ENCODE measurements around the gene NISCH. TPM values are rescaled to one million over a fixed set of nuclear protein-coding genes. Genes with fewer than 3 reads are reported as not detected.

The NISCH gene
- total RNA-seq, 1 donor from 2014 or later, result 43.3 TPM

GRCh38 chr3:52428151-52429005 lies 27.0 kb upstream of the NISCH start:
- no peaks in the 10 kb centered on the region for H3K27me3 ChIP-seq (ENCODE audit: control insufficient read depth in 3 of 3, insufficient read depth in 3 of 3, low read length in 3 of 3)
- no peaks in the 10 kb centered on the region for H3K9me3 ChIP-seq (ENCODE audit: control insufficient read depth in 3 of 3, low read length in 3 of 3)
- H3K4me3 ChIP-seq (ENCODE audit: low read length in 3 of 3), result no peak overlapping the region
- no peaks in the 10 kb centered on the region for H3K36me3 ChIP-seq (ENCODE audit: control insufficient read depth in 3 of 3, insufficient read depth in 3 of 3, low read length in 3 of 3)
- no peak overlapping the region for H3K9ac ChIP-seq (ENCODE audit: low read depth in 1 of 3, low read length in 3 of 3)
- H3K4me1 ChIP-seq (ENCODE audit: control insufficient read depth in 3 of 3, insufficient read depth in 3 of 3, low read length in 3 of 3), result peaks cover 17 to 32% (median 24%) of the 10 kb centered on the region in 3 donors
- H3K27ac ChIP-seq (ENCODE audit: low read depth, low read length), result peak overlapping the region; percentile 4

- Histone ChIP-seq H3K9me3 (ENCODE audit: control insufficient read depth in 3 of 3, low read length in 3 of 3) (no peaks in the 10 kb centered on the region), H3K4me1 (ENCODE audit: control insufficient read depth in 3 of 3, insufficient read depth in 3 of 3, low read length in 3 of 3) (peaks cover 21 to 38% (median 28%) of the 10 kb centered on the region in 3 donors), H3K36me3 (ENCODE audit: control insufficient read depth in 3 of 3, insufficient read depth in 3 of 3, low read length in 3 of 3) (no peaks in the 10 kb centered on the region), H3K4me3 (ENCODE audit: low read length in 3 of 3) (no peak overlapping the region), H3K27ac (ENCODE audit: low read depth, low read length) (peak overlapping the region; percentile 4), H3K27me3 (ENCODE audit: control insufficient read depth in 3 of 3, insufficient read depth in 3 of 3, low read length in 3 of 3) (no peaks in the 10 kb centered on the region), H3K9ac (ENCODE audit: low read depth in 1 of 3, low read length in 3 of 3) (no peak overlapping the region)
Observed at GRCh38 chr3:52429031-52429430, 26.4 kb upstream of the NISCH start.

GRCh38 chr3:52429779-52430415 lies 25.5 kb upstream of the NISCH start:
- no peaks in the 10 kb centered on the region for H3K9me3 ChIP-seq (ENCODE audit: control insufficient read depth in 3 of 3, low read length in 3 of 3)
- peaks cover 21 to 39% (median 28%) of the 10 kb centered on the region in 3 donors for H3K4me1 ChIP-seq (ENCODE audit: control insufficient read depth in 3 of 3, insufficient read depth in 3 of 3, low read length in 3 of 3)
- no peaks in the 10 kb centered on the region for H3K27me3 ChIP-seq (ENCODE audit: control insufficient read depth in 3 of 3, insufficient read depth in 3 of 3, low read length in 3 of 3)
- H3K27ac ChIP-seq (ENCODE audit: low read depth, low read length), result no peak overlapping the region
- H3K36me3 ChIP-seq (ENCODE audit: control insufficient read depth in 3 of 3, insufficient read depth in 3 of 3, low read length in 3 of 3), result no peaks in the 10 kb centered on the region
- peak overlapping the region in 1 of 3 donors; percentile 32 for H3K9ac ChIP-seq (ENCODE audit: low read depth in 1 of 3, low read length in 3 of 3)
- no peak overlapping the region for H3K4me3 ChIP-seq (ENCODE audit: low read length in 3 of 3)

- H3K27ac ChIP-seq (ENCODE audit: low read depth, low read length), result no peak overlapping the region
Observed at GRCh38 chr3:52430416-52430810, 25.0 kb upstream of the NISCH start.

GRCh38 chr3:52431459-52432223 lies 23.8 kb upstream of the NISCH start:
- no peaks in the 10 kb centered on the region for H3K27me3 ChIP-seq (ENCODE audit: control insufficient read depth in 3 of 3, insufficient read depth in 3 of 3, low read length in 3 of 3)
- H3K36me3 ChIP-seq (ENCODE audit: control insufficient read depth in 3 of 3, insufficient read depth in 3 of 3, low read length in 3 of 3), result no peaks in the 10 kb centered on the region
- H3K4me1 ChIP-seq (ENCODE audit: control insufficient read depth in 3 of 3, insufficient read depth in 3 of 3, low read length in 3 of 3), result peaks cover 21 to 41% (median 28%) of the 10 kb centered on the region in 3 donors
- H3K27ac ChIP-seq (ENCODE audit: low read depth, low read length), result peak overlapping the region; percentile 25
- H3K9me3 ChIP-seq (ENCODE audit: control insufficient read depth in 3 of 3, low read length in 3 of 3), result no peaks in the 10 kb centered on the region
- no peak overlapping the region for H3K9ac ChIP-seq (ENCODE audit: low read depth in 1 of 3, low read length in 3 of 3)
- H3K4me3 ChIP-seq (ENCODE audit: low read length in 3 of 3), result no peak overlapping the region

More at GRCh38 chr3:52430416-52430810, 25.0 kb upstream of the NISCH start:
- Histone ChIP-seq H3K36me3 (ENCODE audit: control insufficient read depth in 3 of 3, insufficient read depth in 3 of 3, low read length in 3 of 3) (no peaks in the 10 kb centered on the region), H3K4me1 (ENCODE audit: control insufficient read depth in 3 of 3, insufficient read depth in 3 of 3, low read length in 3 of 3) (peaks cover 21 to 39% (median 28%) of the 10 kb centered on the region in 3 donors), H3K27me3 (ENCODE audit: control insufficient read depth in 3 of 3, insufficient read depth in 3 of 3, low read length in 3 of 3) (no peaks in the 10 kb centered on the region), H3K9me3 (ENCODE audit: control insufficient read depth in 3 of 3, low read length in 3 of 3) (no peaks in the 10 kb centered on the region), H3K9ac (ENCODE audit: low read depth in 1 of 3, low read length in 3 of 3) (peak overlapping the region in 1 of 3 donors; percentile 32), H3K4me3 (ENCODE audit: low read length in 3 of 3) (no peak overlapping the region)

GRCh38 chr3:52432225-52432624 lies 23.2 kb upstream of the NISCH start:
- no peaks in the 10 kb centered on the region for H3K36me3 ChIP-seq (ENCODE audit: control insufficient read depth in 3 of 3, insufficient read depth in 3 of 3, low read length in 3 of 3)
- H3K27ac ChIP-seq (ENCODE audit: low read depth, low read length), result peak overlapping the region; percentile 19
- H3K4me3 ChIP-seq (ENCODE audit: low read length in 3 of 3), result no peak overlapping the region
- peak overlapping the region in 1 of 3 donors; percentile 33 for H3K9ac ChIP-seq (ENCODE audit: low read depth in 1 of 3, low read length in 3 of 3)
- H3K4me1 ChIP-seq (ENCODE audit: control insufficient read depth in 3 of 3, insufficient read depth in 3 of 3, low read length in 3 of 3), result peaks cover 21 to 45% (median 28%) of the 10 kb centered on the region in 3 donors
- H3K9me3 ChIP-seq (ENCODE audit: control insufficient read depth in 3 of 3, low read length in 3 of 3), result no peaks in the 10 kb centered on the region
- H3K27me3 ChIP-seq (ENCODE audit: control insufficient read depth in 3 of 3, insufficient read depth in 3 of 3, low read length in 3 of 3), result no peaks in the 10 kb centered on the region

GRCh38 chr3:52432691-52433141 lies 22.7 kb upstream of the NISCH start:
- H3K9me3 ChIP-seq (ENCODE audit: control insufficient read depth in 3 of 3, low read length in 3 of 3), result no peaks in the 10 kb centered on the region
- H3K4me1 ChIP-seq (ENCODE audit: control insufficient read depth in 3 of 3, insufficient read depth in 3 of 3, low read length in 3 of 3), result peaks cover 21 to 45% (median 28%) of the 10 kb centered on the region in 3 donors
- H3K36me3 ChIP-seq (ENCODE audit: control insufficient read depth in 3 of 3, insufficient read depth in 3 of 3, low read length in 3 of 3), result peaks cover 0 to 2% (median 0%) of the 10 kb centered on the region in 3 donors
- peak overlapping the region in 1 of 3 donors; percentile 33 for H3K9ac ChIP-seq (ENCODE audit: low read depth in 1 of 3, low read length in 3 of 3)
- H3K27me3 ChIP-seq (ENCODE audit: control insufficient read depth in 3 of 3, insufficient read depth in 3 of 3, low read length in 3 of 3), result no peaks in the 10 kb centered on the region
- peak overlapping the region; percentile 19 for H3K27ac ChIP-seq (ENCODE audit: low read depth, low read length)
- no peak overlapping the region for H3K4me3 ChIP-seq (ENCODE audit: low read length in 3 of 3)

GRCh38 chr3:52433328-52433995 lies 21.9 kb upstream of the NISCH start:
- H3K9me3 ChIP-seq (ENCODE audit: control insufficient read depth in 3 of 3, low read length in 3 of 3), result no peaks in the 10 kb centered on the region
- no peaks in the 10 kb centered on the region for H3K27me3 ChIP-seq (ENCODE audit: control insufficient read depth in 3 of 3, insufficient read depth in 3 of 3, low read length in 3 of 3)
- peak overlapping the region in 1 of 3 donors; percentile 40 for H3K9ac ChIP-seq (ENCODE audit: low read depth in 1 of 3, low read length in 3 of 3)
- H3K36me3 ChIP-seq (ENCODE audit: control insufficient read depth in 3 of 3, insufficient read depth in 3 of 3, low read length in 3 of 3), result peaks cover 0 to 2% (median 0%) of the 10 kb centered on the region in 3 donors
- H3K4me1 ChIP-seq (ENCODE audit: control insufficient read depth in 3 of 3, insufficient read depth in 3 of 3, low read length in 3 of 3), result peaks cover 21 to 45% (median 28%) of the 10 kb centered on the region in 3 donors
- no peak overlapping the region for H3K4me3 ChIP-seq (ENCODE audit: low read length in 3 of 3)
- H3K27ac ChIP-seq (ENCODE audit: low read depth, low read length), result peak overlapping the region; percentile 25

GRCh38 chr3:52433996-52434479 lies 21.4 kb upstream of the NISCH start:
- Histone ChIP-seq H3K4me3 (ENCODE audit: low read length in 3 of 3) (no peak overlapping the region), H3K9me3 (ENCODE audit: control insufficient read depth in 3 of 3, low read length in 3 of 3) (no peaks in the 10 kb centered on the region), H3K27ac (ENCODE audit: low read depth, low read length) (peak overlapping the region; percentile 25), H3K4me1 (ENCODE audit: control insufficient read depth in 3 of 3, insufficient read depth in 3 of 3, low read length in 3 of 3) (peaks cover 17 to 41% (median 24%) of the 10 kb centered on the region in 3 donors), H3K36me3 (ENCODE audit: control insufficient read depth in 3 of 3, insufficient read depth in 3 of 3, low read length in 3 of 3) (peaks cover 0 to 4% (median 0%) of the 10 kb centered on the region in 3 donors), H3K27me3 (ENCODE audit: control insufficient read depth in 3 of 3, insufficient read depth in 3 of 3, low read length in 3 of 3) (no peaks in the 10 kb centered on the region), H3K9ac (ENCODE audit: low read depth in 1 of 3, low read length in 3 of 3) (peak overlapping the region in 1 of 3 donors; percentile 40)
